ENCODE data around the gene PCARE.

DNA sequence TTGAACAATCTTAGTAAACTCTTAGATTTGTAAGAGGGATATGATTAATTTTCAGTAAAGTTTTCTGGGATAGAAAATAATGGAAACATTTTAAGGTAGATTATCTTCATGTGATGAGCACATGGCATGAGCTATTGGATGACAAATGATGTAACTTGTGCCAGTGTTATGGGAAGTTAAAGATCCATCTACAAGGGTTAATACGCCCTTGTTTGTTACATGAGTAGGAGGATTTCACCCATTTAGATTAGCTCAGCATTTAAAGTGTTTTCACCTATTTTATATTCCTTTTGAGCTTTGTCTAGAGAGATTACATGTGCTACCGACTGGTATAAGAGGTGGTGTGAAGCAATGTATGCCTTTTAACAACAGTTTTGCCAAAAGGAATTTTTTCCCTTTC is 46.5 kb upstream of the PCARE start:
- TF ChIP-seq, protein P1, sequence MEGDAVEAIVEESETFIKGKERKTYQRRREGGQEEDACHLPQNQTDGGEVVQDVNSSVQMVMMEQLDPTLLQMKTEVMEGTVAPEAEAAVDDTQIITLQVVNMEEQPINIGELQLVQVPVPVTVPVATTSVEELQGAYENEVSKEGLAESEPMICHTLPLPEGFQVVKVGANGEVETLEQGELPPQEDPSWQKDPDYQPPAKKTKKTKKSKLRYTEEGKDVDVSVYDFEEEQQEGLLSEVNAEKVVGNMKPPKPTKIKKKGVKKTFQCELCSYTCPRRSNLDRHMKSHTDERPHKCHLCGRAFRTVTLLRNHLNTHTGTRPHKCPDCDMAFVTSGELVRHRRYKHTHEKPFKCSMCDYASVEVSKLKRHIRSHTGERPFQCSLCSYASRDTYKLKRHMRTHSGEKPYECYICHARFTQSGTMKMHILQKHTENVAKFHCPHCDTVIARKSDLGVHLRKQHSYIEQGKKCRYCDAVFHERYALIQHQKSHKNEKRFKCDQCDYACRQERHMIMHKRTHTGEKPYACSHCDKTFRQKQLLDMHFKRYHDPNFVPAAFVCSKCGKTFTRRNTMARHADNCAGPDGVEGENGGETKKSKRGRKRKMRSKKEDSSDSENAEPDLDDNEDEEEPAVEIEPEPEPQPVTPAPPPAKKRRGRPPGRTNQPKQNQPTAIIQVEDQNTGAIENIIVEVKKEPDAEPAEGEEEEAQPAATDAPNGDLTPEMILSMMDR (conservative IDR thresholded peaks at IDR 0.05 in 1 of 2, IDR thresholded peaks at IDR 0.05 in 1 of 2; ENCODE audit: low read depth in 1 of 2, low read length in 2 of 2), result no peak
- TF ChIP-seq EZH2 (IDR thresholded peaks at IDR 0.05; ENCODE audit: low read length, missing control alignments), result no peak

All from fibroblast of lung (primary cell).